SK-N-SH treated with all-trans-retinoic acid at 6 μM for 48 hours (cell line): Measurements from ENCODE around the gene ST6GAL1.

Experiments
- ATAC-seq: fragments of 200-7000 bp; cut with Tn5 transposase; 3 replicates; pipeline ENCODE4 v1.9.1; 2020; ENCODE audit warnings: mild to moderate bottlenecking, moderate library complexity
- ARNTL ChIP-seq: fragments of 450-650 bp; formaldehyde crosslinking; IDR thresholded peaks from 2 replicates; pipeline ENCODE4 v1.5.0; 2020; ENCODE audit warnings: low read depth, mild to moderate bottlenecking, moderate library complexity, borderline replicate concordance
- BACH2 ChIP-seq: fragments of 250-450 bp; sonication (Bioruptor Pico); IDR thresholded peaks from 2 replicates; pipeline ENCODE4 v1.9.0; 2021; ENCODE audit warnings: mild to moderate bottlenecking, borderline replicate concordance
- ESRRG ChIP-seq: fragments of 250-450 bp; sonication (Bioruptor Pico); IDR thresholded peaks from 2 replicates; pipeline ENCODE4 v1.6.1; 2021; ENCODE audit warnings: mild to moderate bottlenecking
- GLIS3 ChIP-seq: fragments of 250-450 bp; sonication (Bioruptor Pico); IDR thresholded peaks from 2 replicates; pipeline ENCODE4 v1.5.0; 2020; ENCODE audit warnings: mild to moderate bottlenecking, moderate library complexity
- ISL1 ChIP-seq: fragments of 250-450 bp; sonication (Bioruptor Pico); IDR thresholded peaks from 2 replicates; pipeline ENCODE4 v2.1.2; 2022; ENCODE audit warnings: mild to moderate bottlenecking, moderate library complexity
- OSR1 ChIP-seq: fragments of 250-450 bp; sonication (Bioruptor Pico); IDR thresholded peaks from 2 replicates; pipeline ENCODE4 v1.8.0; 2022; ENCODE audit warnings: moderate library complexity, mild to moderate bottlenecking, inconsistent platforms
- PATZ1 ChIP-seq: fragments of 250-450 bp; sonication (Bioruptor Pico); IDR thresholded peaks from 2 replicates; pipeline ENCODE4 v1.8.0; 2020; ENCODE audit warnings: mild to moderate bottlenecking, moderate library complexity, borderline replicate concordance
- POU6F1 ChIP-seq: fragments of 250-450 bp; sonication (Bioruptor Pico); IDR thresholded peaks from 2 replicates; pipeline ENCODE4 v1.8.0; 2021; ENCODE audit warnings: low read depth, mild to moderate bottlenecking, moderate library complexity, borderline replicate concordance
- PPARA ChIP-seq: fragments of 250-450 bp; sonication (Bioruptor Pico); IDR thresholded peaks from 2 replicates; pipeline ENCODE4 v1.5.0; 2020; ENCODE audit warnings: mild to moderate bottlenecking, borderline replicate concordance
- SNAI2 ChIP-seq: fragments of 250-450 bp; sonication (Bioruptor Pico); IDR thresholded peaks from 2 replicates; pipeline ENCODE4 v1.5.0; 2020; ENCODE audit warnings: mild to moderate bottlenecking, moderate library complexity
- TCF4 ChIP-seq: fragments of 250-450 bp; sonication (Bioruptor Pico); IDR thresholded peaks from 2 replicates; pipeline ENCODE4 v1.8.0; 2021; ENCODE audit warnings: mild to moderate bottlenecking, moderate library complexity, borderline replicate concordance
- ZC3H10 ChIP-seq: fragments of 250-450 bp; sonication (Bioruptor Pico); IDR thresholded peaks from 2 replicates; pipeline ENCODE4 v1.5.1; 2021; ENCODE audit warnings: mild to moderate bottlenecking, moderate library complexity
- ZNF70 ChIP-seq: fragments of 450-650 bp; formaldehyde crosslinking; IDR thresholded peaks from 2 replicates; pipeline ENCODE4 v1.5.0; 2020; ENCODE audit warnings: mild to moderate bottlenecking, moderate library complexity
- TF ChIP-seq, protein P1 (sequence below): fragments of 250-450 bp; sonication (Bioruptor Pico); IDR thresholded peaks from 2 replicates; pipeline ENCODE4 v1.5.1; 2020; ENCODE audit warnings: low read depth, mild to moderate bottlenecking, moderate library complexity
- TF ChIP-seq, protein P2 (sequence below): fragments of 250-450 bp; sonication (Bioruptor Pico); IDR thresholded peaks from 2 replicates; pipeline ENCODE4 v1.5.1; 2021; ENCODE audit warnings: mild to moderate bottlenecking, moderate library complexity
- TF ChIP-seq, protein P3 (sequence below): fragments of 250-450 bp; sonication (Bioruptor Pico); IDR thresholded peaks from 2 replicates; pipeline ENCODE4 v1.5.0; 2020; ENCODE audit warnings: mild to moderate bottlenecking, moderate library complexity

ST6GAL1 gene

DNA sequence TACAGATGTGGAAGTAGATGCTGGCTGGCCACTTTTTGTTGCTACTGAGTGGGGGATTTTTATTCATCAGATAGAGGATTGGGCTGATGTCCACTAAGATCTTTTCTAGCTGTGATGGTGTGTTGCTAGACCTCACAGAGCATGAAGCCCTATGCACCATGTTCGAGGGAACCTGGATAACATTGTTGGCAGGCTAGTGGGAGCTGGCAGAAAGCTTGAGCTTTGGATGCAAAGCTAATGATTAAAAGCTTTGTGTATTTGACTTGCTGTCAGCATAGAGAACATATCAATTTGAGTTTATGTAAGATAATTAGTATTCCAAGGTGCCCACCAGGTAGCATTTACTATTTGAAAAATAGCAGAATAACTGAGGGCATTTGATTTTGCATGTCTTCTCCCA is 59.1 kb downstream of the ST6GAL1 start:
- no peak for ATAC-seq
- TF ChIP-seq, protein P1, sequence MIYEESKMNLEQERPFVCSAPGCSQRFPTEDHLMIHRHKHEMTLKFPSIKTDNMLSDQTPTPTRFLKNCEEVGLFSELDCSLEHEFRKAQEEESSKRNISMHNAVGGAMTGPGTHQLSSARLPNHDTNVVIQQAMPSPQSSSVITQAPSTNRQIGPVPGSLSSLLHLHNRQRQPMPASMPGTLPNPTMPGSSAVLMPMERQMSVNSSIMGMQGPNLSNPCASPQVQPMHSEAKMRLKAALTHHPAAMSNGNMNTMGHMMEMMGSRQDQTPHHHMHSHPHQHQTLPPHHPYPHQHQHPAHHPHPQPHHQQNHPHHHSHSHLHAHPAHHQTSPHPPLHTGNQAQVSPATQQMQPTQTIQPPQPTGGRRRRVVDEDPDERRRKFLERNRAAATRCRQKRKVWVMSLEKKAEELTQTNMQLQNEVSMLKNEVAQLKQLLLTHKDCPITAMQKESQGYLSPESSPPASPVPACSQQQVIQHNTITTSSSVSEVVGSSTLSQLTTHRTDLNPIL = no peak
- TF ChIP-seq OSR1 (CRISPR knock-in tag) (no peak), ISL1 (no peak), SNAI2 (CRISPR knock-in tag) (no peak)
- TF ChIP-seq, protein P2, sequence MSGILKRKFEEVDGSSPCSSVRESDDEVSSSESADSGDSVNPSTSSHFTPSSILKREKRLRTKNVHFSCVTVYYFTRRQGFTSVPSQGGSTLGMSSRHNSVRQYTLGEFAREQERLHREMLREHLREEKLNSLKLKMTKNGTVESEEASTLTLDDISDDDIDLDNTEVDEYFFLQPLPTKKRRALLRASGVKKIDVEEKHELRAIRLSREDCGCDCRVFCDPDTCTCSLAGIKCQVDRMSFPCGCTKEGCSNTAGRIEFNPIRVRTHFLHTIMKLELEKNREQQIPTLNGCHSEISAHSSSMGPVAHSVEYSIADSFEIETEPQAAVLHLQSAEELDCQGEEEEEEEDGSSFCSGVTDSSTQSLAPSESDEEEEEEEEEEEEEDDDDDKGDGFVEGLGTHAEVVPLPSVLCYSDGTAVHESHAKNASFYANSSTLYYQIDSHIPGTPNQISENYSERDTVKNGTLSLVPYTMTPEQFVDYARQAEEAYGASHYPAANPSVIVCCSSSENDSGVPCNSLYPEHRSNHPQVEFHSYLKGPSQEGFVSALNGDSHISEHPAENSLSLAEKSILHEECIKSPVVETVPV (CRISPR knock-in tag) = no peak
- TF ChIP-seq, protein P3, sequence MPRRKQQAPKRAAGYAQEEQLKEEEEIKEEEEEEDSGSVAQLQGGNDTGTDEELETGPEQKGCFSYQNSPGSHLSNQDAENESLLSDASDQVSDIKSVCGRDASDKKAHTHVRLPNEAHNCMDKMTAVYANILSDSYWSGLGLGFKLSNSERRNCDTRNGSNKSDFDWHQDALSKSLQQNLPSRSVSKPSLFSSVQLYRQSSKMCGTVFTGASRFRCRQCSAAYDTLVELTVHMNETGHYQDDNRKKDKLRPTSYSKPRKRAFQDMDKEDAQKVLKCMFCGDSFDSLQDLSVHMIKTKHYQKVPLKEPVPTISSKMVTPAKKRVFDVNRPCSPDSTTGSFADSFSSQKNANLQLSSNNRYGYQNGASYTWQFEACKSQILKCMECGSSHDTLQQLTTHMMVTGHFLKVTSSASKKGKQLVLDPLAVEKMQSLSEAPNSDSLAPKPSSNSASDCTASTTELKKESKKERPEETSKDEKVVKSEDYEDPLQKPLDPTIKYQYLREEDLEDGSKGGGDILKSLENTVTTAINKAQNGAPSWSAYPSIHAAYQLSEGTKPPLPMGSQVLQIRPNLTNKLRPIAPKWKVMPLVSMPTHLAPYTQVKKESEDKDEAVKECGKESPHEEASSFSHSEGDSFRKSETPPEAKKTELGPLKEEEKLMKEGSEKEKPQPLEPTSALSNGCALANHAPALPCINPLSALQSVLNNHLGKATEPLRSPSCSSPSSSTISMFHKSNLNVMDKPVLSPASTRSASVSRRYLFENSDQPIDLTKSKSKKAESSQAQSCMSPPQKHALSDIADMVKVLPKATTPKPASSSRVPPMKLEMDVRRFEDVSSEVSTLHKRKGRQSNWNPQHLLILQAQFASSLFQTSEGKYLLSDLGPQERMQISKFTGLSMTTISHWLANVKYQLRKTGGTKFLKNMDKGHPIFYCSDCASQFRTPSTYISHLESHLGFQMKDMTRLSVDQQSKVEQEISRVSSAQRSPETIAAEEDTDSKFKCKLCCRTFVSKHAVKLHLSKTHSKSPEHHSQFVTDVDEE (CRISPR knock-in tag) = no peak

GRCh38 chr3:186990277-186990676 is 60.0 kb downstream of the ST6GAL1 start:
- TF ChIP-seq, protein P2 (CRISPR knock-in tag) = no peak
- TF ChIP-seq ARNTL (no peak), SNAI2 (CRISPR knock-in tag) (no peak), PPARA (CRISPR knock-in tag) (no peak), BACH2 (CRISPR knock-in tag) (no peak), ISL1 (no peak)
- no peak for ATAC-seq

DNA sequence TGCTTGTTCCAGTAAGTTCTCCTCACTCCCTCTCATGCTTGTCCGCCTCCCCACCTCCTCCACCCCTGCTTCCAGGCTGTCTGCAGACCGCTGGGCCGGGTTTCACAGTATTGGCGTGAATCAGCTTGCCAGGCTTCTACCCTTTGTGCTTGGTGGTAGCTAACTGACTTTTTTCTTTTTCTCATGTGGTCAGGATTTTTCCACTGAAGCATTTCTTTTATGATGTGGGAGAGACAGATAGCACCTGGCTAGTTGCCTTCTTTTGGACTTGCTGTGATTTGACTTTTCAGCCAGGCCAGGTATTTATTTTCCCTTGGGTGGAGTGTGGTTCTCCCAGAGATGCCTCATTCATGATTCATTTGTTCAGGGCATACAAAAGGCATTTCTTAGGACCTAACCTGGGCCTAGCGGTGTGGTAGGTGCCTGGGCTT is 60.6 kb downstream of the ST6GAL1 start:
- TF ChIP-seq ESRRG (CRISPR knock-in tag) (no peak), ZC3H10 (no peak), POU6F1 (no peak), PATZ1 (no peak), ZNF70 (CRISPR knock-in tag) (no peak), TCF4 (no peak), SNAI2 (CRISPR knock-in tag) (no peak)
- no peak for ATAC-seq

DNA sequence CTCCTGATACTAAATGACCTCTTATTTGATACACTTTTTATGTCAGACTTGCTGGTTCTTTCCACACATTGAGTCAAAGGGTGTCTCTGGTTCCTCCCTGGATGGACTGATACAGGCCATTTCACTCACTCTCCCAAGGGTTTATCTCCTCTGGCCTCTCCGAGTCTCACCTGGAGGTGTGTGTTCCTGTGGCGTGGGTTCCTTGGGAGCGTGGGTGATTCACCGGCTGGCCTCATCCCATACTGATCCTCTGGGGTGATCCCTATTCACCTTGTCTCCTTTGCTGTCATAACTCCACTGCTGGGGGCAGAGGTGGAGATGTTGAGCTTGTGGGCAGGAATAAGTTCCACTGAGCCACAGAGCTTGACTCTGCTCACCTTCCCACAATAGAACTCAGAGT is 61.1 kb downstream of the ST6GAL1 start:
- no peak for ATAC-seq
- no peak for TF ChIP-seq ESRRG (CRISPR knock-in tag)
- no peak for TF ChIP-seq ZNF70 (CRISPR knock-in tag)
- TF ChIP-seq, protein P3 (CRISPR knock-in tag) = no peak
- TF ChIP-seq GLIS3 = no peak
- TF ChIP-seq, protein P1 = no peak
- TF ChIP-seq OSR1 (CRISPR knock-in tag) = no peak
- TF ChIP-seq PATZ1 = no peak
- TF ChIP-seq POU6F1 = no peak
